Mucosa of rectum (tissue), 2 donors: ENCODE results near the gene TMEM129.

ENCODE experiments used
- H3K27ac ChIP-seq, 2 donors: one replicate each; pipeline ENCODE4 v1.7.0; 2013; ENCODE audit warnings: inconsistent platforms in 2 of 2, low read depth in 2 of 2, low read length in 2 of 2
- H3K27me3 ChIP-seq, 2 donors: one replicate each; pipeline ENCODE4 v1.7.0; 2013; ENCODE audit warnings: low read length in 2 of 2; ENCODE audit not compliant: control insufficient read depth in 2 of 2, insufficient read depth in 2 of 2
- H3K36me3 ChIP-seq, 2 donors: one replicate each; pipeline ENCODE4 v1.7.0; 2013; ENCODE audit warnings: low read length in 2 of 2; ENCODE audit not compliant: control insufficient read depth in 2 of 2, insufficient read depth in 2 of 2
- H3K4me1 ChIP-seq, 2 donors: one replicate each; pipeline ENCODE4 v1.7.0; 2013; ENCODE audit warnings: low read length in 2 of 2, mild to moderate bottlenecking in 1 of 2; ENCODE audit not compliant: control insufficient read depth in 2 of 2, insufficient read depth in 2 of 2
- H3K4me3 ChIP-seq, 2 donors: one replicate each; pipeline ENCODE4 v1.7.0; 2013; ENCODE audit warnings: low read length in 2 of 2
- H3K9ac ChIP-seq, 2 donors: one replicate each; pipeline ENCODE4 v1.7.0; 2013; ENCODE audit warnings: low read length in 2 of 2, low read depth in 1 of 2, mild to moderate bottlenecking in 1 of 2
- H3K9me3 ChIP-seq, 2 donors: one replicate each; pipeline ENCODE4 v1.7.0; 2013; ENCODE audit warnings: low read length in 2 of 2; ENCODE audit not compliant: control insufficient read depth in 2 of 2
- donor health status: healthy.
- donor health status: Normal muscosa, but diverticular disease.

Gene TMEM129

GRCh38 chr4:1751155-1751918 lies 30.2 kb upstream of the TMEM129 start:
- no peaks in the 10 kb centered on the region for H3K36me3 ChIP-seq
- no peak overlapping the region for H3K27ac ChIP-seq
- no peaks in the 10 kb centered on the region for H3K27me3 ChIP-seq
- no peak overlapping the region for H3K9ac ChIP-seq
- peaks cover 10 to 11% of the 10 kb centered on the region in 2 donors for H3K4me1 ChIP-seq
- no peaks in the 10 kb centered on the region for H3K9me3 ChIP-seq
- H3K4me3 ChIP-seq: no peak overlapping the region

- Histone ChIP-seq H3K36me3 (no peaks in the 10 kb centered on the region), H3K27ac (no peak overlapping the region), H3K9me3 (no peaks in the 10 kb centered on the region), H3K9ac (no peak overlapping the region), H3K4me1 (peaks cover 10 to 11% of the 10 kb centered on the region in 2 donors), H3K27me3 (no peaks in the 10 kb centered on the region), H3K4me3 (no peak overlapping the region)
Observed at GRCh38 chr4:1750381-1751154, 29.4 kb upstream of the TMEM129 start.

- H3K9ac ChIP-seq: no peak overlapping the region
- H3K36me3 ChIP-seq: no peaks in the 10 kb centered on the region
- H3K9me3 ChIP-seq: no peaks in the 10 kb centered on the region
- no peak overlapping the region for H3K27ac ChIP-seq
- H3K4me1 ChIP-seq: peaks cover 10 to 11% of the 10 kb centered on the region in 2 donors
- no peak overlapping the region for H3K4me3 ChIP-seq
- H3K27me3 ChIP-seq: no peaks in the 10 kb centered on the region
Observed at GRCh38 chr4:1749826-1750225, 28.7 kb upstream of the TMEM129 start.

- Histone ChIP-seq H3K4me1 (peaks cover 10 to 11% of the 10 kb centered on the region in 2 donors), H3K27ac (no peak overlapping the region), H3K36me3 (no peaks in the 10 kb centered on the region), H3K9me3 (no peaks in the 10 kb centered on the region), H3K9ac (no peak overlapping the region), H3K4me3 (no peak overlapping the region), H3K27me3 (no peaks in the 10 kb centered on the region)
Observed at GRCh38 chr4:1749370-1749769, 28.2 kb upstream of the TMEM129 start.

- peaks cover 10 to 11% of the 10 kb centered on the region in 2 donors for H3K4me1 ChIP-seq
- no peaks in the 10 kb centered on the region for H3K9me3 ChIP-seq
- no peak overlapping the region for H3K27ac ChIP-seq
- no peak overlapping the region for H3K4me3 ChIP-seq
- H3K9ac ChIP-seq: no peak overlapping the region
- no peaks in the 10 kb centered on the region for H3K36me3 ChIP-seq
- no peaks in the 10 kb centered on the region for H3K27me3 ChIP-seq
Observed at GRCh38 chr4:1748465-1748995, 27.4 kb upstream of the TMEM129 start.

GRCh38 chr4:1747603-1747967 lies 26.5 kb upstream of the TMEM129 start:
- Histone ChIP-seq H3K9me3 (no peaks in the 10 kb centered on the region), H3K36me3 (no peaks in the 10 kb centered on the region), H3K4me1 (peaks cover 7 to 8% of the 10 kb centered on the region in 2 donors), H3K27ac (no peak overlapping the region), H3K4me3 (no peak overlapping the region), H3K27me3 (no peaks in the 10 kb centered on the region), H3K9ac (no peak overlapping the region)

GRCh38 chr4:1746919-1747602 lies 25.9 kb upstream of the TMEM129 start:
- Histone ChIP-seq H3K9ac (no peak overlapping the region), H3K36me3 (no peaks in the 10 kb centered on the region), H3K4me1 (peaks cover 2 to 5% of the 10 kb centered on the region in 2 donors), H3K27me3 (no peaks in the 10 kb centered on the region), H3K27ac (no peak overlapping the region), H3K9me3 (no peaks in the 10 kb centered on the region), H3K4me3 (no peak overlapping the region)

- peaks cover 0 to 2% of the 10 kb centered on the region in 2 donors for H3K36me3 ChIP-seq
- no peaks in the 10 kb centered on the region for H3K27me3 ChIP-seq
- no peak overlapping the region for H3K27ac ChIP-seq
- peaks cover 0 to 3% of the 10 kb centered on the region in 2 donors for H3K4me1 ChIP-seq
- no peak overlapping the region for H3K9ac ChIP-seq
- H3K9me3 ChIP-seq: no peaks in the 10 kb centered on the region
- H3K4me3 ChIP-seq: no peak overlapping the region
Observed at GRCh38 chr4:1746265-1746691, 25.2 kb upstream of the TMEM129 start.

- Histone ChIP-seq H3K9me3 (no peaks in the 10 kb centered on the region), H3K27ac (no peak overlapping the region), H3K36me3 (peaks cover 0 to 6% of the 10 kb centered on the region in 2 donors)
Observed at GRCh38 chr4:1745697-1746096, 24.6 kb upstream of the TMEM129 start.

GRCh38 chr4:1745165-1745564 lies 24.0 kb upstream of the TMEM129 start:
- H3K27ac ChIP-seq: no peak overlapping the region
- no peak overlapping the region for H3K4me3 ChIP-seq
- peaks cover 0 to 9% of the 10 kb centered on the region in 2 donors for H3K36me3 ChIP-seq
- no peaks in the 10 kb centered on the region for H3K9me3 ChIP-seq
- peaks cover 0 to 3% of the 10 kb centered on the region in 2 donors for H3K4me1 ChIP-seq
- no peak overlapping the region for H3K9ac ChIP-seq
- H3K27me3 ChIP-seq: no peaks in the 10 kb centered on the region

More at GRCh38 chr4:1745697-1746096, 24.6 kb upstream of the TMEM129 start:
- Histone ChIP-seq H3K9ac (no peak overlapping the region), H3K4me1 (peaks cover 0 to 3% of the 10 kb centered on the region in 2 donors), H3K27me3 (no peaks in the 10 kb centered on the region), H3K4me3 (no peak overlapping the region)
